HEK293 (cell line): ENCODE results near the gene WDR45B.
A peak's percentile ranks its signal among the peaks of the same experiment; 100 is the strongest.

Experiments
- CTCF ChIA-PET: fragments of 350-600 bp; formaldehyde crosslinking; extraction: SDS; loops from one replicate; lab custom pipeline; 2021; ENCODE audit warnings: antibody characterized with exemption; lab: Yijun Ruan, JAX
- POLR2A ChIA-PET: fragments of 300-600 bp; formaldehyde crosslinking; extraction: SDS; loops from one replicate; lab custom pipeline; 2020; ENCODE audit warnings: antibody characterized with exemption, inconsistent platforms; lab: Yijun Ruan, JAX
- H3K27ac ChIP-seq: fragments of 200-500 bp; sonication (Bioruptor generic); 2 replicates; pipeline ENCODE4 v1.5.1; 2014; ENCODE audit warnings: low read depth, low read length, control low read depth, inconsistent platforms; ENCODE audit errors: extremely low read depth
- H3K36me3 ChIP-seq, 2 experiments: fragments of 200-500 bp in 1 of 2; sonication (Bioruptor generic) in 1 of 2; 1 replicate in 1 of 2; 2 replicates in 1 of 2; pipeline ENCODE4 v1.5.1; 2014 to 2017; ENCODE audit warnings: inconsistent platforms in 2 of 2, low read length in 2 of 2; ENCODE audit not compliant: control insufficient read depth in 2 of 2, insufficient read depth in 1 of 2
- H3K4me1 ChIP-seq: fragments of 200-500 bp; sonication (Bioruptor generic); 2 replicates; pipeline ENCODE4 v1.5.1; 2014; ENCODE audit warnings: mild to moderate bottlenecking, low read length, inconsistent platforms; ENCODE audit not compliant: control insufficient read depth, insufficient read depth
- H3K4me3 ChIP-seq: 2 replicates; pipeline ENCODE4 v1.5.1; 2011; ENCODE audit warnings: low read depth, mild to moderate bottlenecking, control low read depth, low read length, moderate library complexity
- H3K9me3 ChIP-seq: fragments of 200-500 bp; sonication (Bioruptor generic); 2 replicates; pipeline ENCODE4 v1.5.1; 2014; ENCODE audit warnings: low read depth, low read length, inconsistent platforms; ENCODE audit not compliant: control insufficient read depth, insufficient read depth
- EGR2 ChIP-seq: fragments of 450-650 bp; formaldehyde crosslinking; IDR thresholded peaks from 2 replicates; pipeline ENCODE4 v1.5.1; 2016; ENCODE audit warnings: low read depth, missing biosample characterization, missing genetic modification characterization
- GLIS1 ChIP-seq: fragments of 450-650 bp; formaldehyde crosslinking; IDR thresholded peaks from 2 replicates; pipeline ENCODE4 v1.5.1; 2016; ENCODE audit warnings: missing biosample characterization, missing genetic modification characterization
- GLIS2 ChIP-seq: fragments of 450-650 bp; formaldehyde crosslinking; IDR thresholded peaks from 2 replicates; pipeline ENCODE4 v1.5.1; 2016; ENCODE audit warnings: missing biosample characterization, missing genetic modification characterization
- KLF1 ChIP-seq: fragments of 450-650 bp; formaldehyde crosslinking; IDR thresholded peaks from 2 replicates; pipeline ENCODE4 v1.5.1; 2016; ENCODE audit warnings: missing biosample characterization, missing genetic modification characterization
- REST ChIP-seq: fragments of 450-650 bp; formaldehyde crosslinking; IDR thresholded peaks from 2 replicates; pipeline ENCODE4 v1.5.1; 2016; ENCODE audit warnings: missing biosample characterization, missing genetic modification characterization
- YY1 ChIP-seq: fragments of 450-650 bp; formaldehyde crosslinking; IDR thresholded peaks from 2 replicates; pipeline ENCODE4 v1.5.1; 2018; ENCODE audit warnings: missing biosample characterization, missing genetic modification characterization
- ZBTB11 ChIP-seq: fragments of 450-650 bp; formaldehyde crosslinking; conservative IDR thresholded peaks from 2 replicates; pipeline ENCODE4 v1.5.1; 2016; ENCODE audit warnings: low read depth, missing biosample characterization, missing genetic modification characterization
- ZNF10 ChIP-seq: fragments of 450-650 bp; formaldehyde crosslinking; IDR thresholded peaks from 2 replicates; pipeline ENCODE4 v1.5.1; 2017; ENCODE audit warnings: missing biosample characterization, missing genetic modification characterization
- ZNF133 ChIP-seq: fragments of 450-650 bp; formaldehyde crosslinking; IDR thresholded peaks from 2 replicates; pipeline ENCODE4 v1.5.1; 2016; ENCODE audit warnings: missing biosample characterization, missing genetic modification characterization
- ZNF157 ChIP-seq: fragments of 450-650 bp; formaldehyde crosslinking; IDR thresholded peaks from 2 replicates; pipeline ENCODE4 v1.5.1; 2016; ENCODE audit warnings: missing biosample characterization, missing genetic modification characterization
- ZNF473 ChIP-seq: fragments of 450-650 bp; formaldehyde crosslinking; IDR thresholded peaks from 2 replicates; pipeline ENCODE4 v1.5.1; 2017; ENCODE audit warnings: missing biosample characterization, missing genetic modification characterization
- ZNF521 ChIP-seq: fragments of 450-650 bp; formaldehyde crosslinking; IDR thresholded peaks from 2 replicates; pipeline ENCODE4 v1.5.1; 2017; ENCODE audit warnings: missing biosample characterization, mild to moderate bottlenecking, missing genetic modification characterization
- ZNF585B ChIP-seq: fragments of 450-650 bp; formaldehyde crosslinking; IDR thresholded peaks from 2 replicates; pipeline ENCODE4 v1.5.1; 2016; ENCODE audit warnings: missing biosample characterization, missing genetic modification characterization
- ZNF785 ChIP-seq: fragments of 450-650 bp; formaldehyde crosslinking; IDR thresholded peaks from 2 replicates; pipeline ENCODE4 v1.5.1; 2016; ENCODE audit warnings: missing biosample characterization, missing genetic modification characterization
- TF ChIP-seq, protein P1 (sequence below): fragments of 450-650 bp; formaldehyde crosslinking; IDR thresholded peaks from 2 replicates; pipeline ENCODE4 v1.5.1; 2016; ENCODE audit warnings: missing biosample characterization, missing genetic modification characterization, borderline replicate concordance
- TF ChIP-seq, protein P2 (sequence below): fragments of 450-650 bp; IDR thresholded peaks from 2 replicates; pipeline ENCODE4 v1.5.1; 2018; ENCODE audit warnings: missing biosample characterization, missing genetic modification characterization

Gene WDR45B

GRCh38 chr17:82600731-82601446, 47.4 kb downstream of the WDR45B start:
- Histone ChIP-seq H3K36me3 (peaks cover 38 to 96% of the 10 kb centered on the region in 2 experiments), H3K27ac (no peak overlapping the region), H3K4me1 (no peaks in the 10 kb centered on the region), H3K4me3 (no peak overlapping the region), H3K9me3 (no peaks in the 10 kb centered on the region)
- ChIA-PET POLR2A (interaction anchor here (0.7 kb wide), 1 partner anchor 9 kb away, joined by 3 read pairs; no protein-coding TSS in a partner anchor), CTCF (no interaction called here)
- TF ChIP-seq ZNF473 = no peak
- TF ChIP-seq ZNF585B (tag by site-specific recombination) = no peak
- no peak for TF ChIP-seq ZNF785 (tag by site-specific recombination)

GRCh38 chr17:82599674-82600661, 48.3 kb downstream of the WDR45B start:
- peaks cover 38 to 96% of the 10 kb centered on the region in 2 experiments for H3K36me3 ChIP-seq
- CTCF ChIA-PET = no interaction called here
- no peak overlapping the region for H3K27ac ChIP-seq

More at GRCh38 chr17:82599674-82600661, 48.3 kb downstream of the WDR45B start:
- Histone ChIP-seq H3K4me1 (no peaks in the 10 kb centered on the region), H3K4me3 (no peak overlapping the region), H3K9me3 (no peaks in the 10 kb centered on the region)
- no peak for TF ChIP-seq REST (tag by site-specific recombination)
- TF ChIP-seq EGR2 = peak; percentile 23; the same call in 1 of the 2 replicates
- peak; percentile 47; the same call in 1 of the 2 replicates for TF ChIP-seq GLIS2 (tag by site-specific recombination)
- TF ChIP-seq, protein P1, sequence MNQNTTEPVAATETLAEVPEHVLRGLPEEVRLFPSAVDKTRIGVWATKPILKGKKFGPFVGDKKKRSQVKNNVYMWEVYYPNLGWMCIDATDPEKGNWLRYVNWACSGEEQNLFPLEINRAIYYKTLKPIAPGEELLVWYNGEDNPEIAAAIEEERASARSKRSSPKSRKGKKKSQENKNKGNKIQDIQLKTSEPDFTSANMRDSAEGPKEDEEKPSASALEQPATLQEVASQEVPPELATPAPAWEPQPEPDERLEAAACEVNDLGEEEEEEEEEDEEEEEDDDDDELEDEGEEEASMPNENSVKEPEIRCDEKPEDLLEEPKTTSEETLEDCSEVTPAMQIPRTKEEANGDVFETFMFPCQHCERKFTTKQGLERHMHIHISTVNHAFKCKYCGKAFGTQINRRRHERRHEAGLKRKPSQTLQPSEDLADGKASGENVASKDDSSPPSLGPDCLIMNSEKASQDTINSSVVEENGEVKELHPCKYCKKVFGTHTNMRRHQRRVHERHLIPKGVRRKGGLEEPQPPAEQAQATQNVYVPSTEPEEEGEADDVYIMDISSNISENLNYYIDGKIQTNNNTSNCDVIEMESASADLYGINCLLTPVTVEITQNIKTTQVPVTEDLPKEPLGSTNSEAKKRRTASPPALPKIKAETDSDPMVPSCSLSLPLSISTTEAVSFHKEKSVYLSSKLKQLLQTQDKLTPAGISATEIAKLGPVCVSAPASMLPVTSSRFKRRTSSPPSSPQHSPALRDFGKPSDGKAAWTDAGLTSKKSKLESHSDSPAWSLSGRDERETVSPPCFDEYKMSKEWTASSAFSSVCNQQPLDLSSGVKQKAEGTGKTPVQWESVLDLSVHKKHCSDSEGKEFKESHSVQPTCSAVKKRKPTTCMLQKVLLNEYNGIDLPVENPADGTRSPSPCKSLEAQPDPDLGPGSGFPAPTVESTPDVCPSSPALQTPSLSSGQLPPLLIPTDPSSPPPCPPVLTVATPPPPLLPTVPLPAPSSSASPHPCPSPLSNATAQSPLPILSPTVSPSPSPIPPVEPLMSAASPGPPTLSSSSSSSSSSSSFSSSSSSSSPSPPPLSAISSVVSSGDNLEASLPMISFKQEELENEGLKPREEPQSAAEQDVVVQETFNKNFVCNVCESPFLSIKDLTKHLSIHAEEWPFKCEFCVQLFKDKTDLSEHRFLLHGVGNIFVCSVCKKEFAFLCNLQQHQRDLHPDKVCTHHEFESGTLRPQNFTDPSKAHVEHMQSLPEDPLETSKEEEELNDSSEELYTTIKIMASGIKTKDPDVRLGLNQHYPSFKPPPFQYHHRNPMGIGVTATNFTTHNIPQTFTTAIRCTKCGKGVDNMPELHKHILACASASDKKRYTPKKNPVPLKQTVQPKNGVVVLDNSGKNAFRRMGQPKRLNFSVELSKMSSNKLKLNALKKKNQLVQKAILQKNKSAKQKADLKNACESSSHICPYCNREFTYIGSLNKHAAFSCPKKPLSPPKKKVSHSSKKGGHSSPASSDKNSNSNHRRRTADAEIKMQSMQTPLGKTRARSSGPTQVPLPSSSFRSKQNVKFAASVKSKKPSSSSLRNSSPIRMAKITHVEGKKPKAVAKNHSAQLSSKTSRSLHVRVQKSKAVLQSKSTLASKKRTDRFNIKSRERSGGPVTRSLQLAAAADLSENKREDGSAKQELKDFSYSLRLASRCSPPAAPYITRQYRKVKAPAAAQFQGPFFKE (tag by site-specific recombination) = no peak
- no peak for TF ChIP-seq ZBTB11 (tag by site-specific recombination)
- peak; percentile 83 for TF ChIP-seq GLIS1 (tag by site-specific recombination)
- TF ChIP-seq ZNF133 (tag by site-specific recombination) = no peak
- TF ChIP-seq YY1 = no peak
- peak; percentile 78 for TF ChIP-seq KLF1 (tag by site-specific recombination)
- TF ChIP-seq ZNF10 = peak; percentile 100
- no peak for TF ChIP-seq ZNF157 (tag by site-specific recombination)
- TF ChIP-seq, protein P2, sequence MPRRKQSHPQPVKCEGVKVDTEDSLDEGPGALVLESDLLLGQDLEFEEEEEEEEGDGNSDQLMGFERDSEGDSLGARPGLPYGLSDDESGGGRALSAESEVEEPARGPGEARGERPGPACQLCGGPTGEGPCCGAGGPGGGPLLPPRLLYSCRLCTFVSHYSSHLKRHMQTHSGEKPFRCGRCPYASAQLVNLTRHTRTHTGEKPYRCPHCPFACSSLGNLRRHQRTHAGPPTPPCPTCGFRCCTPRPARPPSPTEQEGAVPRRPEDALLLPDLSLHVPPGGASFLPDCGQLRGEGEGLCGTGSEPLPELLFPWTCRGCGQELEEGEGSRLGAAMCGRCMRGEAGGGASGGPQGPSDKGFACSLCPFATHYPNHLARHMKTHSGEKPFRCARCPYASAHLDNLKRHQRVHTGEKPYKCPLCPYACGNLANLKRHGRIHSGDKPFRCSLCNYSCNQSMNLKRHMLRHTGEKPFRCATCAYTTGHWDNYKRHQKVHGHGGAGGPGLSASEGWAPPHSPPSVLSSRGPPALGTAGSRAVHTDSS = no peak
- TF ChIP-seq ZNF521 (tag by site-specific recombination) = no peak
- POLR2A ChIA-PET = interaction anchor here (0.5 to 0.7 kb wide), 2 partner anchors 10 to 175 kb away, joined by 3 to 4 read pairs; no protein-coding TSS in a partner anchor
